Large intestine (tissue), 3 donors: ENCODE results near the gene TRIM28. TPM values are rescaled to one million over a fixed set of nuclear protein-coding genes. Genes with fewer than 3 reads are reported as not detected.

ENCODE experiments used
- DNase-seq, 2 donors: peaks; one replicate each; pipeline versions ENCODE4 v3.0.0 to v3.0.0-alpha.2; 2013
- H3K27ac ChIP-seq: one replicate; pipeline ENCODE4 v1.5.1; 2013; ENCODE audit warnings: low read length
- H3K27me3 ChIP-seq: 2 replicates; pipeline ENCODE4 v1.6.1; 2013; ENCODE audit warnings: low read length; ENCODE audit not compliant: control insufficient read depth, insufficient read depth
- H3K36me3 ChIP-seq: 2 replicates; pipeline ENCODE4 v1.6.1; 2013; ENCODE audit warnings: low read length; ENCODE audit not compliant: control insufficient read depth, insufficient read depth
- H3K4me1 ChIP-seq: one replicate; pipeline ENCODE4 v1.6.1; 2013; ENCODE audit warnings: low read length; ENCODE audit not compliant: control insufficient read depth, insufficient read depth
- H3K4me3 ChIP-seq: one replicate; pipeline ENCODE4 v1.5.1; 2013; ENCODE audit warnings: low read length
- H3K9me3 ChIP-seq: one replicate; pipeline ENCODE4 v1.6.1; 2013; ENCODE audit warnings: mild to moderate bottlenecking, low read depth, low read length, moderate library complexity; ENCODE audit not compliant: control insufficient read depth
- WGBS: methylation state at CpG from one replicate; pipeline ENCODE4 v1.1.5; 2013; ENCODE audit warnings: low lambda C conversion rate; ENCODE audit not compliant: insufficient coverage; 5-methylcytosine and 5-hydroxymethylcytosine counted together
- polyA plus RNA-seq: library from polyadenylated mRNA; unstranded; fragments of 120-200 nt; gene quantifications from one replicate; pipeline ENCODE4 v1.2.1, GENCODE V29; 2013

Gene TRIM28
- polyA plus RNA-seq, 1 donor: 345 TPM

DNA sequence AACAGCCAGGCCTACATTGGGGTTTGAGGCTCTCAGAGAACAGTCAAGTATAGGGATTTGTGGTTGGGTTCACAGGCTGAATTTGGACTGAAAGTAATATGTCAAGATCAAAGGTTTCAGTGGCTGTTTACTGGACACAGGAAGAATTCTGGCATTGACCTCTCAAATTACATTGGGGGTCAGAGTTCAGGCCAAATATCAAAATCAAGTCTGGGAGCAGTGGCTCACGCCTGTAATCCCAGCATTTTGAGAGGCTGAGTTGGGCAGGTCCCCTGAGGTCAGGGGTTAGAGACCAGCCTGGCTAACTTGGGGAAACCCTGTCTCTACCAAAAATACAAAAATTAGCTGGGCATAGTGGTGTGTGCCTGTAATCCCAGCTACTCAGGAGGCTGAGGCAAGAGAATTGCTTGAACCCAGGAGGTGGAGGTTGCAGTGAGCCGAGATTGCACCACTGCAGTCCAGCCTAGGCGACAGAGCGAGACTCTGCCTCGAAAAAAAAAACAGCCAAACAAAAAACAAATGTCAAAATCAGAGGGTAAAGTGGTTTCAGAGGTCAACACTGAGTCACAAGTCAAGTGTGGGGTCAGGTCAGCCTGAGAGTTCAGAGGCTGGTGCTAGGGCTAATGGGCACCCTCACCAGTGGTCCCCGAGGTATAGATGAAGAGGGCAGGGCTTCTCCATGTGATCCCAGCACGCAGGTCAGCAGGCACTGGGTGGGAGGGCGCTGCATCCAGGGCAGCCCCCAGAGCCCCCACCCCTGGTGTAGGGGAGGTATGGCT lies 33.6 kb upstream of the TRIM28 start:
- WGBS: no CpG with 5 or more reads among the region's 8 CpGs
- no peaks in the 10 kb centered on the region for H3K9me3 ChIP-seq
- no peak overlapping the region for H3K27ac ChIP-seq
- no peak overlapping the region for H3K4me3 ChIP-seq
- DNase-seq: no peak
- H3K4me1 ChIP-seq: peaks cover 31% of the 10 kb centered on the region
- H3K36me3 ChIP-seq: no peaks in the 10 kb centered on the region
- no peaks in the 10 kb centered on the region for H3K27me3 ChIP-seq

DNA sequence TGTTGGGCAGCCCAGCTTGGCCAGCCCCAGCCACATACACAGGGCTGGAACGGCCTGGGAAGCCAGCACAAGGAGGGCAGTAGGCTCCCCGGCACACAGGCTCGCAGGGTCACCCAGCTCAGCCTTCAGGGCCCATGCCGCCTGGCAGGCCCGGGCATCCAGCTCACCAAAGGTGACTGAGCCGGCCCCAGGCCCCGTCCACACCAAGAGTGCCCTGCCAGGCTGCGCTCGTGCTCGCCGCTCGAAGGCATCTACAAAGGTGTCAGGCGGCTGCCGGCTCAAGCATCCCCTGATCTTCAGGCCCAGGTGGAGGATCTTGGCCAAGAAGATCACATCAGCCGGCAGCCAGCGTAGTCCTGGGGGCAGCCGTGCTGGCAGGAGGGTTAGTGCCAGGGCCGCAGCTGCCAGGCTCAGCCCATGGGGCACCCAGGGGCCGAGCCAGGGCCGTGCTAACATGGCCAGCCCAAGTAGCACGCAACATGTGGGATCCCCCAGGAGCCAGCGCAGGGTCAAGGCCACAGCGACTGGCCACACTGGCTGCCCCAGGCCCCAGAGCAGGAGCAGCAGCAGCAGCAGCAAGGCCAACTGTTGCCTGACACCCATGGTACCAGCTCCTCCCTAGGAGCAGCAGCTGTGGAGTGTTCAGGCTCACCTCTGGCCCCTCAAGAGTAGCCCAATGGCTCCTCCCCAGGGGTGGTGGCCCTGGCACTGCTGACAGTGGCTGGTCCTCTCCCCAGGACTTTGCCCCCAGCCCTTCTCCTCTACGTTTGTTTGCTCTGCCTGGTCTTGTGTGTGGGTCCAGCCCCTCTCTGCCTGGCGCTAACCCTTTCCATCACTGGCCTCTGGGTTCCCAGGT lies 32.3 kb upstream of the TRIM28 start, which contains the start of gene SLC27A5:
TSS of gene SLC27A5 (minus strand) at position 640 of the 856 bp plus-strand sequence. CDS start at position 603, 37 bp downstream.
- no peaks in the 10 kb centered on the region for H3K27me3 ChIP-seq
- H3K9me3 ChIP-seq: no peaks in the 10 kb centered on the region
- H3K27ac ChIP-seq: peak within 1 kb of the TSS; percentile 49
- peak; percentile 62 to 83 for DNase-seq
- WGBS: no CpG with 5 or more reads among the region's 25 CpGs
- peaks cover 9% of the 10 kb centered on the region for H3K36me3 ChIP-seq
- no peak within 1 kb of the TSS for H3K4me3 ChIP-seq
- H3K4me1 ChIP-seq: peaks cover 31% of the 10 kb centered on the region

DNA sequence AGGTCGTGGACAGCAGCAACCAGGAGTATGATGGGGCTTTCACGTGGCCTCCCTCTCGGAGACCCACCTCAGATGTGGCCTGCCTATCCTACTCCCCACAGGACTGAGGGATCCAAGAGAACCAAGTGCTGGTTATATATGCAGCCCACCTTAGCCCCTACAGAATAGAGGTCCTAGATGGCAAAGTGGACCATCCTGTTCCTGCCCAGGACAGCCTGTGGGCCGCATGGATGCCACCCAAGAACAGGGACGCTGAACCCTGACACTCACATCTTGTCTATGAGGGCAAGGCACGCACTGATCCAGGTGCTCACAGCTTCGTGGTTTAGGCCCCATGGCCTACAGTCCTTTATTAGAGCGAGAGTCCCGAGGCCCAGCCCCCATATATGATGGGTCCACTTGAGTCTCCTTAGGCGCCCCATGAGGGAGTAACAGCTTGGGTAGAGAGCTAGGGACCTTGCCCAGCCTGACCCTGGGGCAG lies 30.6 kb upstream of the TRIM28 start:
- Histone ChIP-seq H3K36me3 (peaks cover 13% of the 10 kb centered on the region), H3K27ac (peak overlapping the region; percentile 82), H3K4me3 (no peak overlapping the region), H3K27me3 (no peaks in the 10 kb centered on the region), H3K9me3 (no peaks in the 10 kb centered on the region), H3K4me1 (peaks cover 41% of the 10 kb centered on the region)
- no CpG with 5 or more reads among the region's 10 CpGs for WGBS
- no peak for DNase-seq

DNA sequence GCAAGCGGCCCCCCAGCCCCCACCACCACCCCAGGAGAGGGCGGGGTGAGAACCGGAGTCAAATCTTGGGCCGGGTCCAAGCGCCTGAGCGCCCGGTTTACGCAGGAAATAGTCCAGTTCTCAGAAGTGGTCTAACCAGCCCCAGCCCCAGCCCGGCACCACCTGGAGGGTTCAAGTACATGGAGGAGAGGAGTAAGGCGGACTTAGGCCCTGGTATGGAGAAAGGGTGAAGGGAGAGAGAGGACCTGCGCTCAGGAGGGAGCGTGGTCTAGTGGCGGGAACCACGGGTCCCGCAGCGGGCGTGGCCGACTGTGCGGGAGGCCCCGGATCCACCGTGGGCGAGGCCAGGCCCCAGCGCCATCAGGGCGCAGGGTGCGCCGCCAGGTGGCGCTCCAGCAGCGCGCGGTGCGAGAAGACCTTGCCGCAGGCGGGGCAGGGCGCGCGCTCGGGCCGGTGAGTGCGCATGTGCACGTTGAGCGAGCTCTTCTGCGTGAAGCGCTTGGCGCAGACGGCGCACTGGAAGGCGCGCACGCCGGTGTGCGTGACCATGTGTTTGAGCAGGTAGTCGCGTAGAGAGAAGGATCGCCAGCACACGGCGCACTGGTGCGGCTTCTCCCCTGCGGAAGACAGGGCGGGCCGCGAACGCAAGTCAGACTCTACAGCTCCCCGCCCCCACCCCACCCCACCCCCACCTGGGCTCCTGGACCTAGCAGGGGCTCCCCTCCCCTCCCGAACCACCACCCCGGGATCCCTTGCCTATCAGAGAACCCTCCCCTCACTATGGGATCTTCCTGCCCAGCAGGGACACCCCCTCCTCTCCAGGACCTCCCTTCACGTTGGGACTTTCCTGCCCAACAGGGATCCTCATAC lies 29.9 kb upstream of the TRIM28 start:
- H3K4me3 ChIP-seq: peak overlapping the region; percentile 40
- no peaks in the 10 kb centered on the region for H3K9me3 ChIP-seq
- WGBS: no CpG with 5 or more reads among the region's 66 CpGs
- H3K36me3 ChIP-seq: peaks cover 13% of the 10 kb centered on the region
- H3K27me3 ChIP-seq: no peaks in the 10 kb centered on the region
- H3K4me1 ChIP-seq: peaks cover 47% of the 10 kb centered on the region
- H3K27ac ChIP-seq: peak overlapping the region; percentile 82
- peak; percentile 95 for DNase-seq

DNA sequence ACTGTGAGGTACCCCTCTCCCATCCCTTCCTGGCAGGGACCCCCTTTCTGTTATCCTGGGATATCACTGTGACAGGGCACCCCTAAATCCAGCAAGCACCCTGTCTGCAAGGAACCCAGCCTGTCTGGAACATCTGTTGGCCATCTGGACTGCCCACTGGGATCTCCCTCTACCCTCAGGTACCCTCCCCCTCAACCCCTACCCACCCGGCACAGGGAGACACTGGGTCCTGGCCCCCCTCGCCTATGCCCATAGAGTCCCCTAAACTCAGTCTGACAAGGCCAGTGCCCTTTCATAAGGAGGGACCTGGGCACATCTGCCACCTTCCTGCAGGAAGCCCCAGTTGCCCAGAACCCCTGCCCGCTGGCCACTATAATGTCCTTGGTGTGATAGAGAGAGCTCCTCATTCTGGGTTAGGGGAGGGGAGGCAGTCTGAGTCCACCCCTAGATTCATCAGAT lies 29.3 kb upstream of the TRIM28 start:
- H3K4me3 ChIP-seq: peak overlapping the region; percentile 40
- H3K36me3 ChIP-seq: peaks cover 13% of the 10 kb centered on the region
- no peak for DNase-seq
- no CpG with 5 or more reads among the region's 3 CpGs for WGBS
- H3K27me3 ChIP-seq: no peaks in the 10 kb centered on the region
- no peaks in the 10 kb centered on the region for H3K9me3 ChIP-seq
- peaks cover 47% of the 10 kb centered on the region for H3K4me1 ChIP-seq
- peak overlapping the region; percentile 52 for H3K27ac ChIP-seq

DNA sequence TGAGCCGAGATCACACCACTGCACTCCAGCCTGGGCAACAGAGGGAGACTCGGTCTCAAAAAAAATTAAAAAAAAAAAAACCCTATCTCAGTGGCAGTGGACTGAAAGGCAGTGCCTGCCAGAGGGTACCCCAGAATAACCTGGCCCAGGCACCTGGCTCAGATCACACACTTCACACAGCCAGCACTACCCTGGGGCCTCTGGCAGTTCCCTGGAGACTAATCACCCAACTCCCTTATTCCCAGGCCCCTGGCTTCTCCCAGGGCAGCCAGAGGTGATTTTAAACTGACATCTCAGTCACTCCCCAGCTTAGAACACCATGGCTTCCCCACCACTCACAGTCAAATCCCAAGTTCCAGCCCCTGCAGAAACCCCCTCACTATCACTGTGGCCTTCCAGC lies 28.6 kb upstream of the TRIM28 start:
- Histone ChIP-seq H3K27ac (no peak overlapping the region), H3K36me3 (peaks cover 13% of the 10 kb centered on the region), H3K9me3 (no peaks in the 10 kb centered on the region), H3K4me3 (no peak overlapping the region), H3K27me3 (no peaks in the 10 kb centered on the region), H3K4me1 (peaks cover 47% of the 10 kb centered on the region)
- no peak for DNase-seq
- no CpG with 5 or more reads among the region's 2 CpGs for WGBS

DNA sequence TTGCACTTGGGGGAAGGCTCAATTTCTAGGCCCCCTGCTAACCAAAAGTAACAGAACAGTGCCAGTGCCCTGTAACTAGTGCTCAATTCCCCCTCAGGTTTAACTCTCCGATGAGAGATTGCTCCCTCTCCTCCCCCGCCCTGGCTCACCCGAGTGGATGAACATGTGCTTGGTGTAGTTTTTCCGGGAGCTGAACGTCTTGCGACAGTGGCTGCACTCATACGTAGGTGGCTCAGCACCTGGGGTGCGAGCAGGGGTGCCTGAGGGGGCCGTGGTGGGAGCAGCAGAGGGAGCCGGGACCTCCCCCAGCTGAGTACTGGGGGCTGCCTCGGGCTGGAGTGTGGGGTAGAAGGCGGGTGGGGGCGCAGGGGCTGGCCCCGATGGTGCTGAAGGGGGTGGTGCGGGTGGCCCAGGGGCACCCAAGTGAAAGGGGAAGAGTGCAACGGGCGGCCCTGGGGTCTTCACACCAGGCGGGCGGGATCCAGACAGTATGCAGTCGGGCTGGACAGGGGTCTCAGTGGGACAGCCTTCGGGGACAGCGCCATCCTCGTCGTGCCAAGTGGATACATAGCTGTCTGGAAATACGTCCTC lies 27.5 kb upstream of the TRIM28 start:
- no peaks in the 10 kb centered on the region for H3K27me3 ChIP-seq
- H3K36me3 ChIP-seq: peaks cover 13% of the 10 kb centered on the region
- peaks cover 45% of the 10 kb centered on the region for H3K4me1 ChIP-seq
- no peaks in the 10 kb centered on the region for H3K9me3 ChIP-seq
- no peak for DNase-seq
- H3K27ac ChIP-seq: no peak overlapping the region
- no peak overlapping the region for H3K4me3 ChIP-seq
- WGBS: no CpG with 5 or more reads among the region's 25 CpGs

DNA sequence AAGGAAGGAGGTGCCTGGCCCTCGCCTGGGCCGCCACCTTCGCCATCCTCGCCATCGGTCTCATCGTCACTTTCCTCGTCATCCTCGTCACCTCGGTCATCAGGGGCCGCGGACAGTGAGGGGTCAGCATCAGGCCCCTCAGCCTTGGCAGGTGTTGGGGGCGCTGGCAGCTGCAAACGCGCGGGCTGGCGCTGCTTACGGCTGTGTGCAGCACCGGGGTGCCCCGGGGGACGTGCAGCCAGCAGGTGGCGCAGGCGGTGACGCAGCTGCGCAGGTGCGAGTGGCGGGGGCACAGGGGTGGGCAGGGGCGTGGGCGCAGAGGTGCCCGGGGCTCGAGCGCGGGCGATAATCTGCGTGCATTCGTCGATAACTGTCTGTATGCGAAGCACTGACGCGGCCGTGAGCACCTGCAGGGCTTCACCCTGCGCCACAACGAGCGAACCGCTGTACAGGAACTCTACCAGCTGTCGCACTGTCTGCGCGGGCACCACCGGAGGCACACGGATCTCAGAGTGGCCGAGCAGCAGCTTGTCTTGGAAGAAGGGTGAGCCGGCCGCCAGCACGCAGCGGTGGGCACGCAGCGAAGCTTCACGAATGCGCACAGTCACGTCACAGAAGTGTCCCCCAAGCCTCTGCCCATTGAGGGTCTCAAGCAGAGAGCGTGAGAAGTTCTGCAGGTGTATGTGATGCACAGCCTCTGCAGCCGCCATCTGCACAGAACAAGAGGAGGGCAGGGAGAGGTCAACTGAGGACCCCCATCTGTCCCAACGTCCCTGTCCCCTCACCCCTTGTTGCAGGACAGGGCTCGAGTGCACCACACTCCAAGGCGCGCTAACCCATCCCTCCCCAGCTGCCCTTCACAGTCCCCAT lies 26.7 kb upstream of the TRIM28 start:
- H3K4me1 ChIP-seq: peaks cover 40% of the 10 kb centered on the region
- DNase-seq: no peak
- WGBS: no CpG with 5 or more reads among the region's 65 CpGs
- H3K4me3 ChIP-seq: no peak overlapping the region
- H3K9me3 ChIP-seq: no peaks in the 10 kb centered on the region
- no peak overlapping the region for H3K27ac ChIP-seq
- H3K27me3 ChIP-seq: no peaks in the 10 kb centered on the region
- H3K36me3 ChIP-seq: peaks cover 13% of the 10 kb centered on the region
